ENCODE measurements around the gene PKD1.

The PKD1 gene

GRCh38 chr16:2054543-2055245 is 81.0 kb downstream of the PKD1 start:
- Mint-ChIP-seq H3K36me3 (ENCODE audit: low read depth) (peaks cover 27% of the 10 kb centered on the region), H3K27me3 (ENCODE audit: low read depth) (peaks cover 4% of the 10 kb centered on the region), H3K9me3 (no peaks in the 10 kb centered on the region), H3K4me1 (no peaks in the 10 kb centered on the region), H3K4me3 (no peak overlapping the region), H3K27ac (no peak overlapping the region)
- TF ChIP-seq CTCF (IDR thresholded peaks at IDR 0.05; ENCODE audit: unreplicated experiment in 3 of 3), result no peak

GRCh38 chr16:2053897-2054296 is 81.8 kb downstream of the PKD1 start:
- H3K27me3 Mint-ChIP-seq (ENCODE audit: low read depth), result peaks cover 4% of the 10 kb centered on the region
- H3K27ac Mint-ChIP-seq, result no peak overlapping the region
- H3K9me3 Mint-ChIP-seq, result no peaks in the 10 kb centered on the region
- TF ChIP-seq CTCF (IDR thresholded peaks at IDR 0.05; ENCODE audit: unreplicated experiment in 3 of 3), result no peak
- peaks cover 27% of the 10 kb centered on the region for H3K36me3 Mint-ChIP-seq (ENCODE audit: low read depth)
- no peaks in the 10 kb centered on the region for H3K4me1 Mint-ChIP-seq
- no peak overlapping the region for H3K4me3 Mint-ChIP-seq

DNA sequence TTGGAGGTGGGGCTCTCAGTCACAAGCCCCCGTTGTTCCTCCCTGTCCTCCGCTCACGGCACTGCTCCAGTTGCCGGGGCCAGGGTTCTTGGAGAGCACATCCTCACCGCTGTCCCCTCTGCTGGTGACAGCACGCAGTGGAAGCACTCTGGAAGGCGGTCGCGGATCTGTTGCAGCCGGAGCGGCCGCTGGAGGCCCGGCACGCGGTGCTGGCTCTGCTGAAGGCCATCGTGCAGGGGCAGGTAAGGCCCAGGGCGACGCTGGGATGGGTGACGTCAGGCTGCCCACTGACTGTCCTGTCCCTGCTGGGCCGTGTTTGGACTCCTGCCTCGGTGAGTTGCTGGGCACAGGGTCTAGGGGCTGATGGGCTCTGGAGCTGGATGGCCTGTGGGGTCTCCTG is 82.5 kb downstream of the PKD1 start:
- H3K27me3 Mint-ChIP-seq (ENCODE audit: low read depth), result peaks cover 4% of the 10 kb centered on the region
- H3K4me1 Mint-ChIP-seq, result no peaks in the 10 kb centered on the region
- H3K27ac Mint-ChIP-seq, result no peak overlapping the region
- H3K36me3 Mint-ChIP-seq (ENCODE audit: low read depth), result peaks cover 21% of the 10 kb centered on the region
- no peaks in the 10 kb centered on the region for H3K9me3 Mint-ChIP-seq
- no peak for TF ChIP-seq CTCF (IDR thresholded peaks at IDR 0.05; ENCODE audit: unreplicated experiment in 3 of 3)
- peak overlapping the region in 1 of 3 experiments; percentile 30 for H3K4me3 Mint-ChIP-seq

- Mint-ChIP-seq H3K27me3 (ENCODE audit: low read depth) (no peaks in the 10 kb centered on the region), H3K9me3 (no peaks in the 10 kb centered on the region), H3K4me1 (peaks cover 12% of the 10 kb centered on the region), H3K4me3 (peak overlapping the region; percentile 91 to 94 (median 92)), H3K36me3 (ENCODE audit: low read depth) (peaks cover 15% of the 10 kb centered on the region), H3K27ac (peak overlapping the region in 1 of 3 experiments; percentile 60)
- no peak for TF ChIP-seq CTCF (IDR thresholded peaks at IDR 0.05; ENCODE audit: unreplicated experiment in 3 of 3)
These were observed 87.6 kb downstream of the PKD1 start for GRCh38 chr16:2048116-2048543.

DNA sequence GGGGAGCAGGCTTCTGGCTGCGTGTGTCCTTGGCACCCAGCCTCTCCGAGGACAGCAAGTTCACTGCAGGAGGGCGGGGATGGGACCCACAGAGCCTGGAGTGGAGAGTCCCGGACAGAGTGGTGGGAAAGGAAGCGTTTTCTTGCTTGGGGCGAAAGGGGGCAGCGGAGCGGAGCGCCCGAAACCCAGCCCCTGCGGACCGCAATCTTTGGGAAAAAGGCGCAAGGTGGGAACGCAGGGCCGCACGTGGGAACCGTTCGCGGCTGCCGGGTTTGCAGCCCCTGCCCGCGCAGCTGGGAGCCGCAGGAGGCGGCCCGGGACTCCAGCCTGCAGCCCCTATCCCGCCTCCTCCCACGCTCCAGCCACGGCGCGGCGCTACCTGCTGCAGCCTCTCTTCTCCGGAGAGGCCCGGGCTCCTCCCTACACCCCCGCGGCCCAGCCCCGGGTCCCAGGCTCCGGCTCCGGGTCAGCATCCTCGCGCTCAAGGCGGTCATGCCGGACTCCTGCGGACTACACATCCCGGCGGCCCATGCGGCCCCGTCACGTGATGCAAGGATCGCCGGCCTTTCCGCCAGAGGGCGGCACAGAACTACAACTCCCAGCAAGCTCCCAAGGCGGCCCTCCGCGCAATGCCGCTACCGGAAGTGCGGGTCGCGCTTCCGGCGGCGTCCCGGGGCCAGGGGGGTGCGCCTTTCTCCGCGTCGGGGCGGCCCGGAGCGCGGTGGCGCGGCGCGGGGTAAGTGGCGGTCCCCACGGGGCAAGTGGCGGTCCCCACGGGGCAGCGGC is 88.2 kb downstream of the PKD1 start, which contains the start of the genes NTHL1 and TSC2:
TSS of gene NTHL1 (minus strand) at position 505 of the 786 bp plus-strand sequence. CDS start at position 494, 11 bp downstream.
TSS of gene TSC2 (plus strand) at position 656 of the 786 bp plus-strand sequence. CDS start 631 bp downstream, outside the sequence.
- Mint-ChIP-seq H3K27me3 (ENCODE audit: low read depth) (no peaks in the 10 kb centered on the region), H3K36me3 (ENCODE audit: low read depth) (peaks cover 11% of the 10 kb centered on the region), H3K27ac (peak within 1 kb of the TSS; percentile 86 to 96 (median 89)), H3K4me3 (peak within 1 kb of the TSS; percentile 93 to 95 (median 94)), H3K4me1 (peaks cover 15% of the 10 kb centered on the region), H3K9me3 (no peaks in the 10 kb centered on the region)
- TF ChIP-seq CTCF (IDR thresholded peaks at IDR 0.05; ENCODE audit: unreplicated experiment in 3 of 3), result peak; percentile 26 to 56 (median 35)
